Osteoblast (primary cell): ENCODE measurements around the gene MNDA. TPM values are rescaled to one million over a fixed set of nuclear protein-coding genes. Genes with fewer than 3 reads are reported as not detected.
"Not testable (repeated sequence)": the region's sequence is repeated elsewhere in the genome, so short reads cannot be mapped to it uniquely, and the experiment has no call there.

Experiments
- DNase-seq: peaks from one replicate; pipeline ENCODE4 v3.0.0; 2011; ENCODE audit warnings: low spot score, mixed read lengths; ENCODE audit not compliant: insufficient read length; ENCODE audit errors: missing footprints
- H2AFZ ChIP-seq: 2 replicates; pipeline ENCODE4 v1.6.0; 2011; ENCODE audit warnings: mild to moderate bottlenecking, low read length
- H3K27ac ChIP-seq: 2 replicates; pipeline ENCODE4 v1.5.1; 2011; ENCODE audit warnings: mild to moderate bottlenecking, low read depth, low read length, moderate library complexity
- H3K27me3 ChIP-seq: 2 replicates; pipeline ENCODE4 v1.6.0; 2012; ENCODE audit warnings: mild to moderate bottlenecking, control low read depth, inconsistent platforms, low read length, moderate library complexity; ENCODE audit not compliant: insufficient read depth
- H3K36me3 ChIP-seq: 2 replicates; pipeline ENCODE4 v1.5.1; 2011; ENCODE audit warnings: mild to moderate bottlenecking, low read length, control low read depth, moderate library complexity; ENCODE audit not compliant: insufficient read depth
- H3K4me1 ChIP-seq: 2 replicates; pipeline ENCODE4 v1.5.1; 2011; ENCODE audit warnings: mild to moderate bottlenecking, low read length, control low read depth, moderate library complexity; ENCODE audit not compliant: insufficient read depth
- H3K4me2 ChIP-seq: 2 replicates; pipeline ENCODE4 v1.6.0; 2011; ENCODE audit warnings: mild to moderate bottlenecking, low read length; ENCODE audit not compliant: insufficient read depth
- H3K4me3 ChIP-seq: fragments of 200-600 bp; sonication (generic); 3 replicates; pipeline ENCODE4 v1.5.1; 2012; ENCODE audit warnings: mild to moderate bottlenecking, low read length, inconsistent platforms; ENCODE audit not compliant: insufficient read depth
- H3K79me2 ChIP-seq: 2 replicates; pipeline ENCODE4 v1.6.0; 2012; ENCODE audit warnings: mild to moderate bottlenecking, low read length, control low read depth, inconsistent platforms; ENCODE audit not compliant: insufficient read depth
- H3K9me3 ChIP-seq: 2 replicates; pipeline ENCODE4 v1.5.1; 2011; ENCODE audit warnings: low read depth, low read length, control low read depth
- H4K20me1 ChIP-seq: 2 replicates; pipeline ENCODE4 v1.6.0; 2012; ENCODE audit warnings: mild to moderate bottlenecking, low read length, control low read depth; ENCODE audit not compliant: insufficient read depth
- total RNA-seq: library from RNA; depleted of rRNA; stranded (reverse); fragments of >200 nt; gene quantifications from 2 replicates; pipeline ENCODE4 v1.2.3, GENCODE V29; 2012
- TF ChIP-seq, protein P1 (sequence below): IDR thresholded peaks from 2 replicates; pipeline ENCODE4 v1.5.1; 2011; ENCODE audit warnings: mild to moderate bottlenecking, low read depth, low read length, moderate library complexity; ENCODE audit errors: extremely low read depth

Gene MNDA
- total RNA-seq, 1 donor = under 0.01 TPM

DNA sequence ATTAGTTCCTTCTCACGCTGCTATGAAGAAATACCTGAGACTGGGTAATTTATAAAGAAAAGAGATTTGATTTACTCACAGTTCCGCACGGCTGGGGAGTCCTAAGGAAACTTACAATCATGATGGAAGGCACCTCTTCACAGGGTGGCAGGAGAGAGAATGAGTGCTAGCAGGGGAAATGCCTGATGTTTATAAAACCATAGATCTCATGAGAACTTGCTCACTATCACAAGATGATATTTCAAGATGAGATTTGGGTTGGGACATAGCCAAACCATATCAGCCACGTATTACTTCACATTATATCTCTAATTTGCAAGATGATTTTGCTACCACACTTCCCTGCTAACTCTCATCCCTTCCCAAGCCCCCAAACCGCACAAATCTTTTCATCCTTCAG is 9.1 kb downstream of the MNDA start:
- H3K9me3 ChIP-seq = no peaks in the 10 kb centered on the region
- H3K27me3 ChIP-seq = no peaks in the 10 kb centered on the region
- H4K20me1 ChIP-seq = no peaks in the 10 kb centered on the region
- H3K27ac ChIP-seq = no peak overlapping the region
- no peak overlapping the region for H3K4me2 ChIP-seq
- DNase-seq = no peak
- H3K4me1 ChIP-seq = no peaks in the 10 kb centered on the region
- H3K79me2 ChIP-seq = no peaks in the 10 kb centered on the region
- H3K4me3 ChIP-seq = no peak overlapping the region
- no peaks in the 10 kb centered on the region for H3K36me3 ChIP-seq
- H2AFZ ChIP-seq = no peak overlapping the region
- TF ChIP-seq, protein P1, sequence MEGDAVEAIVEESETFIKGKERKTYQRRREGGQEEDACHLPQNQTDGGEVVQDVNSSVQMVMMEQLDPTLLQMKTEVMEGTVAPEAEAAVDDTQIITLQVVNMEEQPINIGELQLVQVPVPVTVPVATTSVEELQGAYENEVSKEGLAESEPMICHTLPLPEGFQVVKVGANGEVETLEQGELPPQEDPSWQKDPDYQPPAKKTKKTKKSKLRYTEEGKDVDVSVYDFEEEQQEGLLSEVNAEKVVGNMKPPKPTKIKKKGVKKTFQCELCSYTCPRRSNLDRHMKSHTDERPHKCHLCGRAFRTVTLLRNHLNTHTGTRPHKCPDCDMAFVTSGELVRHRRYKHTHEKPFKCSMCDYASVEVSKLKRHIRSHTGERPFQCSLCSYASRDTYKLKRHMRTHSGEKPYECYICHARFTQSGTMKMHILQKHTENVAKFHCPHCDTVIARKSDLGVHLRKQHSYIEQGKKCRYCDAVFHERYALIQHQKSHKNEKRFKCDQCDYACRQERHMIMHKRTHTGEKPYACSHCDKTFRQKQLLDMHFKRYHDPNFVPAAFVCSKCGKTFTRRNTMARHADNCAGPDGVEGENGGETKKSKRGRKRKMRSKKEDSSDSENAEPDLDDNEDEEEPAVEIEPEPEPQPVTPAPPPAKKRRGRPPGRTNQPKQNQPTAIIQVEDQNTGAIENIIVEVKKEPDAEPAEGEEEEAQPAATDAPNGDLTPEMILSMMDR = no peak

DNA sequence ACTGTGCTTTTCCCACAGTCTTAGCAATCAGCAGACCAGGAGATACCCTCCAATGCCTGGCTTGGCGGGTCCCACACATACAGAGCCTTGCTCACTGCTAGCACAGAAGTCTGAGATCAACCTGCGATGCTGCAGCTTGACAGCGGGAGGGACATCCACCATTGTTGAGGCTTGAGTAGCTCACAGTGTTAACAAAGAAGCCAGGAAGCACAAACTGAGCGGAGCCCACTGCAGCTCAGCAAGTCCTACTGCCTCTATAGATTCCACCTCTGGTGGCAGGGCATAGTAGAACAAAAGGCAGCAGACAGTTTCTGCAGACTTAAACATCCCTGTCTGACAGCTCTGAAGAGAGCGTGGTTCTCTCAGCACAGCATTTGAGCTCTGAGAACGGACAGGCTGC is 33.4 kb downstream of the MNDA start:
- TF ChIP-seq, protein P1 = no peak
- no peak overlapping the region for H3K4me3 ChIP-seq
- no peaks in the 10 kb centered on the region for H3K27me3 ChIP-seq
- no peaks in the 10 kb centered on the region for H3K36me3 ChIP-seq
- H3K79me2 ChIP-seq = no peaks in the 10 kb centered on the region
- H3K4me2 ChIP-seq = no peak overlapping the region
- DNase-seq = no peak
- no peak overlapping the region for H2AFZ ChIP-seq
- H3K9me3 ChIP-seq = no peaks in the 10 kb centered on the region
- H4K20me1 ChIP-seq = no peaks in the 10 kb centered on the region
- H3K4me1 ChIP-seq = no peaks in the 10 kb centered on the region
- no peak overlapping the region for H3K27ac ChIP-seq

DNA sequence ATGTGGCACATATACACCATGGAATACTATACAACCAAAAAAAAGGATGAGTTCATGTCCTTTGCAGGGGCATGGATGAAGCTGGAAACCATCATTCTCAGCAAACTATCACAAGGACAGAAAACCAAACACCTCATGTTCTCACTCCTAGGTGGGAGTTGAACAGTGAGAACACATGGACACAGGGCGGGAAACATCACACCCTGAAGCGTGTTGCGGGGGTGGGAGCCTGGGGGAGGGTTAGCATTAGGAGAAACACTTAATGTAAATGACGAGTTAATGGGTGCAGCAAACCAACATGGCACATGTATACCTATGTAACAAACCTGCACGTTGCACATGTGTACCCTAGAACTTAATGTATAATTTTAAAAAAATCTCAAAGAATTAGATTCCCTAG is 39.3 kb downstream of the MNDA start:
- H4K20me1 ChIP-seq, H2AFZ ChIP-seq, H3K27me3 ChIP-seq, H3K4me2 ChIP-seq, H3K4me1 ChIP-seq, H3K36me3 ChIP-seq, H3K27ac ChIP-seq, H3K79me2 ChIP-seq, H3K9me3 ChIP-seq, DNase-seq, H3K4me3 ChIP-seq: not testable (repeated sequence)

DNA sequence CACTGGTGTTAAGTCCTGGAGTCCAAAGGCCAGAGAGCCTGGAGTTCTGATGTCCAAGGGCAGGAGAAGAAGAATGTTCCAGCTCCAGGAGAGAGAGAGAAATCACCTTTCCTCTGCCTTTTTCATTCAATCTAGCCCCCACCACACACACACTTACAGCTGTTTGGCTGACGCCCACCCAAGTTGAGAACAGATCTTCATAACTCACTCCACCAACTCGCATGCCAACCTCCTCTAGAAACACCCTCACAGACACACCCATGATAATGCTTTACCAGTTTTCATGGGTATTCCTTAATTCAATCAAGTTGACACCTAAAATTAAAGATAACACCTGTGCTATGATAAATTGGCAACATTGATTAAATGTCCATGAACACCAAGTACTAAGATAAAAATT is 42.0 kb downstream of the MNDA start:
- H3K4me1 ChIP-seq = no peaks in the 10 kb centered on the region
- H3K79me2 ChIP-seq = no peaks in the 10 kb centered on the region
- TF ChIP-seq, protein P1 = no peak
- no peak overlapping the region for H3K4me2 ChIP-seq
- H2AFZ ChIP-seq = no peak overlapping the region
- H3K27ac ChIP-seq = no peak overlapping the region
- no peak for DNase-seq
- H3K36me3 ChIP-seq = no peaks in the 10 kb centered on the region
- no peaks in the 10 kb centered on the region for H3K9me3 ChIP-seq
- no peak overlapping the region for H3K4me3 ChIP-seq
- no peaks in the 10 kb centered on the region for H3K27me3 ChIP-seq
- H4K20me1 ChIP-seq = no peaks in the 10 kb centered on the region
